Activated CD4-positive, alpha-beta T cell treated with anti-CD3 and anti-CD28 coated beads, Interleukin-2, amount 50 U/mL, for 48 hours (primary cell): ENCODE measurements around the gene FADS6.

Source experiments
- DNase-seq, 2 experiments: peaks; one replicate each; pipeline ENCODE4 v3.0.0-alpha.2; 2020

Gene FADS6

DNA sequence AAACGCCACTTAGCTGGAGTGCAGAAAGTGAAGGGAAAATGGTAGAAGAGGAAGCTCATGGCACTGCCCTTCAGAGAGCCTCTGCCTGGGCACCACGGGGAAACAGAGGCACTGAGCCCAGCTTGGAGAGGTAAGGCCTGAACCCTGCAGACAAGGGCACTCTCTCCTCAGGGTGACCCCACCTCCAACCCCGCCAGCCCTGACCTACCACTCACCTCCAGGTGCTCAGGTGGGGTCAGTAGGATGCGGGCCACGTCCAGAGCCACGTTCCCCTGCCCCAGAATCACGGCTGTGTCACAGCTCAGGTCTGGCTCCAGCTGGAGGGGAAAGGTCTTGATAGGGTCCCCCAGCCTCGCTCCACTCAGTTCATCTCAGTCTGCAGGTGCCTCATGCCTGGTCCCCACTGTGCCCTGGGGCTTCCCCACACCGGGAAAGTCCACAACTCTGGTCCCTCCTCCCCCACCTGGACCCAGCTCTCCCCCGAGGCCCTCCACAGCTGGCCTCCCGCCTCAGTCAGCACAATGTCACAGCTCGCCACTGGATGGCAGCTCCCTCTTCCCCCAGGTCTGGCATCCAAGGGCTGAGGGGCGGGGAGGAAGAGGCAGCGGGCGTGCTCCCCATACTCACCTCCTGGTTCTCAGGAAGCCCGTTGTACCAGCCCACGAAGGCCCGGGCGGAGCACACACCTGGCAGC is 27.8 kb downstream of the FADS6 start:
- no peak for DNase-seq

DNA sequence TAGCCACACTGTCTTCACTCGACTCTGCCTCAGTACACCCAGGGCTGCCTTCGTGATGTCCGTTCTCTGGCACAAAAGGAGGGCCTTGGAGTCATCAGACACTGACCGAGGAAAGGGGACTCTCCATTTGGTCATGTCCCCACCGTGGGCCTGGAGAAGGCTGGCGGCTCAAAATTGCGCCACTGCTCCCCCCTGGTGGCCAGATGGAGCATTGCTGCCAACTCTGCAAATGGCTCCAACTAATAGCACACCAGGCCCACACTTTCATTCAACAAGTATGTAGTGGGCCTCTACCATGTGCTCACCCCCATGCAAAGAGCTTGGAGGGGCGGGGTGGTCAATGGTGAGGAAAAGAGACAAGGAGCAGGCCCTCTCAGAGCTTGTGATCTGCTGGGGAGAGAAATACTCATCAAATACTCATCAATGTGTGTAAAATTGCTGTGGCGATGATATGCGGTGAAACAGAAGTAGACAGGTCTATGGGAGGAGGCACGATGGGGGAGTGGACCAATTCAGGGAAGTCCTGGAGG is 28.5 kb downstream of the FADS6 start:
- peak; percentile 78 to 82 for DNase-seq

DNA sequence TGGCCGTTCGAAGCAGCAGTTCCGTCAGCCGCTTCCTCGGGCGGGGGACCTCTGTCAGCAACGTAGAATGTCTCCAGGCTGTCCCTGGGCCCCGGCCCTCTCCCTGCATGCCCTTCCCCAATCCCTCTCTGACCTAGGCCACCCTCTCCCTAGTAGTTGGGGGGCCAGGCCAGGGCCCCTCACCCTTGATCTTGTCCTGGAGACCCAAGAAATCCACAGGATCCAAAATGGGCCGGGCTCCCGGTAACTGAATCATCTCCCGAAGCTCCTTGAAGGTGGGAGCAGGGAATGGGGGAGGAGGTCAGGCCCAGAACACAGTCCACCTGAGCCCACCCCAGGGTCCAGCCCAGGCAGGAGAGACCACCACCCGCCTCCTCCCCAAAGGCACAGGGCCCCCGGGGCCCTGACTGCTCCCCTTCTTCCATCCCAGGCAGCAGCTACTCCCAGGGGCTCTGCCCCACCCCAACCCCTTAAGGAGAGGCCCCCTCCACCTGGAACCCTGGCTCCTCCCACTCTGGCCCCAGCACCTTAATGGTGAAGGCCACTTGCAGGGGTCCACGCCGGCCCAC is 29.1 kb downstream of the FADS6 start:
- no peak for DNase-seq

DNA sequence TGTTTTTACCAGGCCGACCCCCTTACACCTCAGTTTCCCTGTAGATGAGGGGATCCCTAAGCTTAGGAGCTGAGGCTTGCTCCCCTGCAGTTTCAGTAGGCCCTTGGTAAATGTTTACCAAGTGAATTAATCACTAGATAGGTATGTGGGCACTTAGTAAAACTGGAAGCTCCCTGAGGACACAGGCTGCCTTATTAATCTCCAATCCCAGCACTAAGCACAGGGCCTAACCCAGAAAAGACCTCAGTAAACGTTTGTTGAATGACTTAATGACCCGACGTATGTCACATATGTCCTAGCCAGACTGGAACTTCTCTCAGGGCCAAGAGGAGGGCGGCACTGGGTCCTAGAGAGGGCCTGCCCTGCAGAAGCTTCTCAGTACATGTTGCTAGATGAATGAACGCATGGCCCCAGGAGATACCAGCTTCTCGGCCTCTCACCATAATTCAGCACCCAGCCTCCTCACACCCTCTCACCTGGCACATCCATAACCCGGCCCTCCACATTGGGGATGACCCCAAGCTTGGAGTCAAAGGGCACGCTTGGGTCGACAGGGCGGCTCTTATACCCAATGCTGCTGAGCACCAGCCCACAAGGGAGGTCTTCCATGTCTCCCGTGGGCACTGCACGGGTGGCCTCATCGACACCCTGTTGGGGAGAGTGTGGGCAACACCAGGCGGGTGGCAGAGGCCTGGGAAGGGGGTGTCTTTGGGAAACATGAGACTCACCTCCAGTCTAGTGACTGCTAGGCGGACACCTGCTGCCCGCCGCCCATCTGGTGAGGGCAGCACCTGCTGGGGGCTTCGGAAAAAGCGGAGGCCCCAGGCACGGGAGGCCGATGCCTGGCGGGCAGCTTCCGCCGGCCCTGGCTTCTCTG is 29.8 kb downstream of the FADS6 start:
- no peak for DNase-seq

DNA sequence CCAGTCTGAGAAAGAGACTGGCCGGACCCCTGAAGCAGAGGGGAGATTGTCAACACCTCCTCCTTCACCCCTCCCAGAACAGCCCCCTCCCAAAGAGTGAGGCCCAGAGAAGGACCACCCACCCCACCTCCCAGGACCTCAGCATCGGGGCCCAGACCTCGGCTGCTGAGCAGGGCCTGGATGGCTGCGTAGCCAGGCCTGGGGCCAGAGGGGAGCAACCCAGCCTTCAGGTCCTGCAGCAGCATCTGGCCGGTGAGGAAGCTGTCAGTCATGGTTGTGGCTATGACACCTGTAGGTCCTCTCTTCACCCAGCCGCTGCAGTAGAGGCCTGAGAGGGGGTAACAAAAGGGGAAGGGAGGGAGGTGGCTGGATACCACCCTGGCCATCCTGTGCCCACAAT is 30.5 kb downstream of the FADS6 start:
- DNase-seq: no peak

DNA sequence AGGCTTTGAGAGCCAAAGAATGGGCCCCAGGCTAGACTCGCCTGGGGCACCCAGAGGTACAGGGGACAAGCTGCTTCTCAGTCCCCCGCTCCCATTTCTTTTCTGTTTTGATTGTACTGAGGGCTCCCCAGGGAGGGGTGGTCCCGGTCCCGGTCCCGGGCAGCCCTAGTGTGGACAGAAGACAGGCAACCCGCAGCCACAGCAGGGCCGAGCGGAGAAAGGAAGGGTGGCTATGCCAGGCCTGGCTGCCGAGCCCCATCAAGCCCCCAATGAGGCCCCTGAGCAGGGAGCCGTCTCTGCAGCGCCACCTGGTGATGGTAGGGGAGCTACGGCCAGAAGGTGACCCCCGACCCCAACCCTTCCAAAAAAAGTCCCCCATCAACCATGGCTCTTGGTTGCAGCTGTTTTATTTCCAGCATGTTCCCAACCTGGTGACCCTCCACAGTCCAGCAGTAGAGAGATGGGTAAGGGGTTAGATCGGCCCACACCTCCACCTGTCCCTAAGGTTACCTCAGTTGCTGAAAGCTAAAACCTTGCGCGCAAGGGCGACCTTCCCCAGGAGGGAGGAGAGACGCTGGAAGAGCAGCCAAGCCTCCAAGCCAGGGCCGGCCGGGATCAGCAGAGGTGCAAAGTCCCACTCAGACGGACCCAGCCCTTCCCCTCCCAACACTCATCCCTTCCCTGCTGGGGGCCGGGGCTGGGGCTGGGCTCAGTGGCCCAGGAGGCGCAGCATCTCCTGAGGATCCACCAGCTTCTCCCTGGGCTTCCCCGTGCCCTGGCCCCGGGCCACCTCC is 31.1 kb downstream of the FADS6 start:
- peak; percentile 78 to 82 for DNase-seq

DNA sequence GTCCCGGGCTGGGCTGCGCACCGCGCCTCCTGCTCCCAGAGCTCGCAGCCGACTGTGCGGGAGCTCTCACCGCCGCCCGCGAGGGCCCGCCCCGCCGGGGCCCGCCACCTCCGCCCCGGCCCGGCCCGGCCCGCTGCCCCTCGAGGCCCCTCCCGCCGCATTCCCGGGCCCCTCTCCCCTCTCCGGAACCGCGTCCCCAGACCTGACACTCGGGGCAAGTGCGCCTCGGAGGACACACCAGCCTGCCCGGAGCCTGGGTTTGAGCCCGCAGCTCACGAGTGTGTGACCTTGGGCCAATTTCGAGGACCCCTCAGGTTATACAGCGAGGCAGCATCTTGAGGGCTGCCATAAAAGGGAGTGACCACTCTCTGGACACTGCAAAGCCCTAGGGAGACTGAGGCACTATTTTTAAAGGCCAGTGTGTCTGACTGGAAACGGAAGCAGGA is 31.7 kb downstream of the FADS6 start:
- peak in 1 of 2 experiments; percentile 7 for DNase-seq

DNA sequence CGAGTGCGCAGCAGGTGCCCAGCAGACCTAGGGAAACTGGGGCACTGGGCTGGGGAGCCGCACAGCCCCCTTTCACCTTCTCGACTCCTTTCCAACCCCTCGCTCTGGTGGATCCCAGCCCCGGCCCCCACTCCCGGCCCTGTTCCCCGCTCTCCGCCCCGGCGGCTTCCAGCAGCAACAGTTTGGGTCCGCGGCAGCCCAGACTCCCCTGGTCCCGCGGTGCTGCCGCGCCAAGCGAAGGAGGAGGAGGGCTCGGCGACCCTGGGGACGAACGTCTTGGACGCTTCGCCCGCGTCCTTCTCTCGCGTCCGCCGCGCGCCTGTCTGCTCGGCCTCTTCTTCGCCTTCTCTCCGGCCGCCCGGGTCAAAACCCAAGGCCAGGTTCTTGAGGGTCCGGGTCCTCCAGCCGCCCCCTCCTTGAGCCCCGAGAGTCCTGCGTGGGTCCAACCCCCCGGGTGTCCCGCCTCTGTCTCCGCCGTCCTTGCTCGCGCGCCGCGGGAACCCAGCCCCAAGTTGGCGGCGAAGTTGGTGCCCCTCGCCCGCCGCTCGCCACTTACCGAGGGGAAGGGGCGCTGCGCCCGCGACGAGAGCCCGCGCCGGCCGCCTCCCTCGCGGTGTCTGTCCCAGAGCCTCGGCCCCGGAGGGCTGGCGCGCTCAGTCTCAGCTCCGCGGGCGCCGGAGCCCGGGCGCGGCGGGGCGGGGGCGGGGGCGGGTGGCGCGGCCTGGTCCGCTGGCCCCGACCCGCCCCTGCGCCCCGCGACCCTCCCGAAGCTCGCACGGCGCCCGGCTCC is 32.4 kb downstream of the FADS6 start:
- peak in 1 of 2 experiments; percentile 12 for DNase-seq

DNA sequence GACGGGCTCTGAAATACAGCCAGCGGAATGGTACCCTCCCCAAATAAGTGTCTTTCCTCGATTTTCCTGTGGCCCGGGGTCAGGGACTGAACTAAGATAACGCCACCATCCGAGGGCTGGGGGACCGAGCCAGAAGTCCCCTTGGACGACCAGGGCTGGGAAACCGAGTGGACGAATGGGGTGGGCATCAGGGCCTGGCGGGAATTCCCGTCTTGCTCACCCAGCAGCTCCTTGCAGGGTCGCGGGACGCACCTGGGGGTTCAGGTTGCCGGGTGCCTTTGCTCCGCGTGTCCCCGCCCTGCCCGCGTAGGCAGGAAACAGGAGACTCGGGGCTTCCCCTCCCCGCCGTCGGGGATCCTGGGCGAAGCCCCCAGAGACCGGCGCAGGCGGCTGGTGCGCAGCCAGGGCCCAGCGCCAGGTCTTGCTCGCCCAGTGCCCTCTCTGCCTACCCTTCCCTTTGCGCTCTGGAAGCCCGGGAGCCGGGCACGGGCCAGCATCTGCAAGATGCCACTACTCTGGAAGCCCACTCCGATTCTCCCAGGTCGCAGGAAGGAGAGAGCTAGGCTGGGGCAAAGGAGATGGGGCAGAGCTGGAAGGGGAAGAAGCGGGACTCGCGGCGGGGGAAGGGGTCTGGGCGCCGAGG is 33.1 kb downstream of the FADS6 start:
- DNase-seq: no peak

DNA sequence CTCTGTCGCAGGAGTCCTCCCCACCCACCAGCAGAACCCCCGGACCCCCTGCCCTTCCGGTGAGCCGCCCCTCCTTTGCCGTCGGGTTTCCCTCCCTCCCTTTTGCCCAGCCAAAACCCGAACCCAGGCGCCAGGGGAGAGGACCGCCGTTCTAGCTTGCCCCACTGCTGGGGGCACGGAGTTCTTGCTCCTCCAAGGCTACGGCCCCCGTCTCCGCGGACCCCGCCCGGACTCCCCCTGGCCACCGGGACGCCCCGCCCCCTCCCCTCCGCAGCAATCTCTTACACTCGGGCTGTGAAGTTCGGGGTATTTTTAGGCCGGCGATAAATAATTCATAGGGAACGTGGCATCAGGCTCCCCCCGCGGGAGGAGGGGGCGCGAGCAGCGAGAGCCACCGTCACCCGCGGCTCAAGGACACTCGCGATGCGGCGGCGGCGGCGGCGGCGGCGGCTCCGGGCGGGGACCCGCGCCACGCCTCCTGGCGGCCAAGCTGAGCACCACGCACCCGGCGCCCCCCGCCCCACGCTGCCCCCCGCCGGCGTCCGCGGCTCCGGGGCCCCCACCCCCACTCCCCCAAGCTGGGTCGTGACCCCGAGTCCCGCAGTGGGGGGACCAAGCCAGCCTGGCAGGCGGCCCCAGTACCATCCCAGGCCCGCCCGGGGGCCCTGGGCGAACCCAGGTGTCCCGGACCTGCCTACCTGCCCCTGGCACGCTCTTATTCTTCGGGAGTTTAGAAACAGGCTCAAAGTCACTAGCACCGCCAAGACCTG is 33.8 kb downstream of the FADS6 start, which contains the start of gene GRIN2C:
Gene GRIN2C, minus strand, starts transcription at position 427 of the 770 bp plus-strand sequence. CDS start 4,793 bp downstream, outside the sequence.
- peak; percentile 25 to 28 for DNase-seq

DNA sequence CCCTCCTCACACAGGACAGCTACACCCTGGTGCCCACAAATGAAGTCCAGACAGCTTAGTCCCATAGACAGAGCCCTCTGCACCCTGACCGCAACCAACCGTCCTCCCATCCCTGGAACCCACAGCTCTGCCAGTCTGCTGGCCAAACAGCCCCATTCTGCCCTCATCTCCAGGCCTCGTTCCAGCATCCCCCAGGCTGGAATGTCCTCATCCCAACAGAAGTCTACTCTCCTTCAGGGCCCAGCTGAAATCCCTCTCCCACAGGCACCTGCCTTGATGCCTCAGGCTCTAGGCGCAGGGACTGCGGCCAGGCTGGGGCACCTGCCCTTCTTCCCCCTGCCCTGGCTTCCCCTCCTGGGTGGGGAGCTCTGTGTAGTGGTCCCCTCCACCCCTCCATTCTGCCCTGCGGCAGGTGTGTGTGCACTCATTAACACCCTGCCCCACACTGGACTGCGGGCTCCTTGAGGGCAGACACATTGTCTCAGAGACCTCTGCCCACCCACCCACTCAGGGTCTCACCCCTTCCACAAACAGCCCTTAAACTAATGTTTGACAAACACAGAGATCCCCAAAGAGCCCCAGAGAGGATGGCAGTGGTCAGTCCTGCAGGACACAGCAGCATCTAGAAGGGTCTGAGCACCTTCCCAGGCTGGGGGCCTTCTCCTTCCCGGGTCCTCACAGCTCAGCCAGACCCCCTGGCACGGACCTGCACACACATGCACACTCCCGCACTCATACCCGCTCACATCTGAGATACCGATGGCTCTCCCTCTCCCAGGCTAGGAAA is 34.6 kb downstream of the FADS6 start:
- no peak for DNase-seq

DNA sequence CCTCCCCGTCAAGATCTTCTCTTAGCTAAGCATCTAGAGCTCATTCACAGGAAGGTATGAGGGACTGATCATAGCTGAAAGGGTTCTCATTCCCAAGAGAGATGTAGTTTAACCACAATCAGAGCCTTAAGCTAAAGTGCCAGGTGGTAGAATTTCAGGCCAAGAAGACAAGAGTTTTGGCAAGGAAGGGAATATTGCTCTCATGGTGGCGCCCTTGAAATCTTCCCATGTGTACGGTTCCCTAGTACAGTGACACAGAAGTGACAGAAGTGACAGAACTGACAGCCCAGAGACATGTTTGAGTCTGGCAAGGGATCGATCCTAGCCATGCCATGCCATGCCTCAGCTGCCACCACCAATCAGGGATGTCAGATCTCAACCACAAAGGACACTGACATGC is 36.2 kb downstream of the FADS6 start:
- DNase-seq: no peak

DNA sequence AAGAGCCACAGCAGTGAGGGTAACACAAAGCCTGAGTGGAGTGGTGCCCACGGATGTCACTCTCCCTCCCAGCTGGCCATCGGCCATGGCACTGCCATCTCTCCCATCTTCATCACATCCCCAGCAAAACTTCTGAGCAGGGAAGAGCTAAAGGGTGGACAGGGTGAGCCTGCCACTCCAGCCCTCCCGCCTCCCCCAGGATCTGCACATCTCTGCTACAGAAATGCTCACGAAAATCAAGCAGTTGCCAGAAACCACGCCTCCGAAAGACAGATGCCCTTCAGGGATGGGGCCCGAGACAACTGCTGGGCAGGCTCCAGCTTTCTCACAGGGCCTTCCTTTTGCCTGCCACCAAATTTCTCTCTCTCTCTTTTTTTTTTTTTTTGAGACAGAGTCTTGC is 37.3 kb downstream of the FADS6 start:
- DNase-seq: no peak

DNA sequence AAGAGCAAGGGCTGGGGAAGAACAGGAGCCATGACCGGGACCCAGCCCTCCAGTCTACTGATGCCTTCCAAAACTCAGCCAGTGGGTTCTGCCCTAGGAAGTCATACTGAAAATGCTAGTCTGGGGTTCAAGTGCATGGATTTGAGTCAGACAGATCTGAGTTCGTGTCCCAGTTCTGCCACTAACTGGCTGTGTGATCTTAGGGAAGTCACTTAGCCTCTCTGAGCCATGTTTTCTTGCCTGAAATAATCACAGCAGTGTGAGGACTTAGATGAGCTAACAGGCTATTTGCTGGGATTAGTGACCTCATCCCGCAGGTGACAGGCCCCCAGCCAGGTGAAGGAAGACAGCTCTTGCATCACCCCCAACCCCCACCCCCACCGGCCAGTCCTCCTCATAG is 38.1 kb downstream of the FADS6 start:
- no peak for DNase-seq

DNA sequence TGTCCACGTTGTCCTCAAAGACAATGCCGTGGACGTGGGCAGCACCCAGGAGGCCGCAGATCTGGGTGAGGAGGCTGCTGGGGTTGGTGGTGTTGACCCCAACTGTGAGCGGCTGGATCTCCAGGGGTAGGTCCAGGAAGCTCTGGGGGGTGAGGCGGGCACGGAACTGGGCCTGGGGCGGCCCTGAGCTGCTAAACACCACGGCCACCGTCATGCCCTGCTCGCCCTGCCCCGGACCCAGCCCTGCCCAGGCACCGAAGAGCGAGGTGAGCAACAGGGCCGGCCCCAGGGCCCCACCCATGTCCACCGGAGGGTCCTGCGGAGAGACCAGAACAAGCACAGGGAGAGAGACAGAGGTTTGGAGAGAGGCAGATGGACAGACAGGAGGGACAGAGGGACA is 38.6 kb downstream of the FADS6 start:
- DNase-seq: no peak

DNA sequence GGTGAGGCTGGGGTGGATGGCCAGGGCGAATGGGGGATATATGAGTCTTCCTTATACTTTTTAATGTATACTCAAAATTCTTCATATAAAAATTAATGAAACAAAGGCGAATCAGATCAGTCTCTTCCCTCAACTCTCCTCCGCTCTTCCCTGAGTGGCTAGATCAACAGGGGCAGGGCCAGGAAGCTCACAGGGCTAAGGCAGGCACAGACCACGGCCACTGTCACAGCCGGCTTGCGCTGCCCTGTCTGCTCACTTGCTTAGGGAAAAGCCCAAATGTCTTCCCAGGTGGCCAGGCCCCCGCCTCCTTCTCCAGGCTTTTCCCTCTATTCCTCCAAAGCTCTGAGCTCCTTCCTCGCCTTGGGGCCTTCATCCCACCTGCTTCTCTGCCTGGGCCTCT is 39.8 kb downstream of the FADS6 start:
- DNase-seq: no peak

DNA sequence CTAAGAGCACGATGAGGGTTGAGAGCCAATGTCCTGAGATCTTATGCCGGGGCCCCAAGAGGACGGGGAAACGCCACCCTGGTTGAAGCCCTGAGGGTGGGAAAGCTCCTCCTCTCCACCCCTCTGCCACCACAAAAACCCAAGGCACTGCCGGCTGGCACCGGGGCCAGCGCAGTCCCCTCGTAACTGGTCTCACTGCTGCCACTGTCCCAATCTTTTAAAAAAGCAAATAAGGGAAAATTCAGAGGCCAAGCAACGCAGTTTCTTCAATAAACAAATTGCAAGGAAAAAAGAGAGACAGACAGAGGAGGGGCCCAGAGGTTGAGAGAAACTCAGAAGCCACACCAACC is 40.4 kb downstream of the FADS6 start:
- DNase-seq: no peak

DNA sequence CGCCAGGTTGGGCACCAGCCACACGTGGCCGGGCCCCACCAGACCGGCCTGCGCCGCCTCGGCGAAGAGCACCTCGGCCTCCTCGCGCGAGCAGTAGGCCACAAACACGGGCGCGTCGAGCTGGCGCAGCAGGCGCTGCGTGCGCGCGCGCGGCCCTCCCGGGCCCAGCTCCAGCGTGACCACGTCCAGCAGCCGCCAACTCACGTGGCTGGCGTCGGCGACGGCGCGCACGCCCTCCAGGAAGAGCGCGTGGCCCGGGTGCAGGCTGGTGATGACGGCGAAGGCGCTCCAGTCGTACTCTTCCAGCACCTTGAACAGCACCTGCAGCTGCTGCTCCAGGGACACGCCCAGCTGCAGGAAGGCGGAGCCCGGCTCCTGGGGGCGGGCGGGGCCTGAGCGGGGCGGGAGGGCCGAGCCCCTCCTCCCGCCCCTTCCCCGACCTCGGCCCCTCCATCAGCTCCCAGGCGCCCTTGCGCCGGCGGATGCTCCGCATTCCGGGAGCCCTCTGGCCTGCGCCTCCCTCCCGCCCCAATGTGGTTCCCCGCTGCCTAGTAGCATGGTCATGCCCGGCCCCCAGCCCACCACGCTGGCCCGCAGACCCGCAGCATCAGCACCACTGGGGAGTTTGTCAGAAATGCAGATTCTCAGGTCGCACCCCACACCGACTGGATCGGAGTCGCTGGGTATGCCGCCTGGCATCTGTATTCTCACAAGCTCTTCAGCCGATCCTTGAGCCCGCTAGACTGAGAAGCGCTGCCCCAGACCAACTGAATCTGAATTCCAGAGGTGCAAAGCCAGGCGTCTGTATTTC is 41.0 kb downstream of the FADS6 start:
- peak; percentile 60 to 66 for DNase-seq
